Spleen (tissue), 11 donors: ENCODE data around the gene MICU1. TPM values are rescaled to one million over a fixed set of nuclear protein-coding genes. Genes with fewer than 3 reads are reported as not detected.

Experiments
- DNase-seq: peaks from one replicate; pipeline ENCODE4 v3.0.0-alpha.2; 2020
- H3K27ac ChIP-seq, 8 donors: fragments of 200-600 bp; sonication (generic) in 7 of 8; 1 replicate in 4 of 8; 2 replicates in 4 of 8; pipeline versions ENCODE4 v1.5.0 to v1.8.0; 2016 to 2021; ENCODE audit warnings: inconsistent platforms in 4 of 8, mild to moderate bottlenecking in 4 of 8, moderate library complexity in 1 of 8
- H3K27me3 ChIP-seq, 7 donors: fragments of 200-600 bp; sonication (generic) in 6 of 7; replicated peaks in 1 of 7; 1 replicate in 4 of 7; 2 replicates in 3 of 7; pipeline versions ENCODE4 v1.5.0 to v1.8.0; 2016 to 2021; ENCODE audit warnings: inconsistent platforms in 3 of 7, mild to moderate bottlenecking in 1 of 7
- H3K36me3 ChIP-seq, 6 donors: fragments of 200-600 bp; sonication (generic) in 5 of 6; 1 replicate in 4 of 6; 2 replicates in 2 of 6; pipeline versions ENCODE4 v1.5.0 to v1.8.0; 2016 to 2021; ENCODE audit warnings: inconsistent platforms in 2 of 6
- H3K4me1 ChIP-seq, 6 donors: fragments of 200-600 bp; sonication (generic) in 5 of 6; 1 replicate in 3 of 6; 2 replicates in 3 of 6; pipeline versions ENCODE4 v1.5.0 to v1.8.0; 2016 to 2021; ENCODE audit warnings: inconsistent platforms in 3 of 6
- H3K4me3 ChIP-seq, 8 donors: fragments of 200-600 bp; sonication (generic) in 7 of 8; 1 replicate in 4 of 8; 2 replicates in 4 of 8; pipeline versions ENCODE4 v1.5.0 to v1.8.0; 2016 to 2021; ENCODE audit warnings: inconsistent platforms in 4 of 8, mild to moderate bottlenecking in 4 of 8, moderate library complexity in 2 of 8
- H3K9me3 ChIP-seq, 8 donors: fragments of 200-600 bp; sonication (generic) in 7 of 8; 1 replicate in 4 of 8; 2 replicates in 4 of 8; pipeline versions ENCODE4 v1.5.0 to v1.8.0; 2016 to 2021; ENCODE audit warnings: inconsistent platforms in 4 of 8
- POLR2A ChIP-seq, 3 donors: fragments of 450-650 bp; IDR thresholded peaks; one replicate each; pipeline ENCODE4 v1.5.1; 2017; ENCODE audit warnings: antibody characterized with exemption in 3 of 3, mild to moderate bottlenecking in 1 of 3
- POLR2AphosphoS5 ChIP-seq, 3 donors: sonication (generic); formaldehyde crosslinking; IDR thresholded peaks; one replicate each; pipeline ENCODE4 v1.5.1; 2017; ENCODE audit warnings: antibody characterized with exemption in 3 of 3
- WGBS, 5 donors: extraction: QIAGEN DNeasy Blood & Tissue Kit in 3 of 5; methylation state at CpG; one replicate each; pipeline versions ENCODE4 v1.1.5 to v1.1.7; 2013 to 2018; 5-methylcytosine and 5-hydroxymethylcytosine counted together
- intact Hi-C: fragments of 100-400 bp; cut with DNase I; formaldehyde crosslinking; loops from one replicate; pipeline ENCODE4 v1.15.0; 2023; ENCODE audit warnings: low total_unique reads
- polyA plus RNA-seq, 3 donors: library from polyadenylated mRNA; stranded (reverse); fragments of 200-250 nt; gene quantifications; one replicate each; pipeline ENCODE4 v1.2.1, GENCODE V29; 2013
- total RNA-seq, 7 donors: library from RNA; depleted of rRNA in 3 of 7; stranded (reverse); fragments of >200 nt in 3 of 7; fragmentation: NEBNext Ultra II Directional in 4 of 7; extraction: Animal tissue kit (Norgen Biotek cat#: 25700) in 4 of 7; gene quantifications; one replicate each; pipeline versions ENCODE4 v1.1.0 to v1.2.1, GENCODE V29; 2016 to 2021
- TF ChIP-seq, protein P1 (sequence below), 11 experiments: fragments of 200-600 bp in 7 of 11; fragments of 450-650 bp in 4 of 11; sonication (generic) in 4 of 11; IDR thresholded peaks in 8 of 11; conservative IDR thresholded peaks in 3 of 11; 1 replicate in 7 of 11; 2 replicates in 4 of 11; pipeline versions ENCODE4 v1.4.0 to v1.8.0; 2016 to 2021; ENCODE audit warnings: antibody characterized with exemption in 11 of 11, inconsistent platforms in 4 of 11, mild to moderate bottlenecking in 1 of 11
- donor health status: healthy with polysubstance abuse.
- donor health status: DM: no; HTN: no; CAD: no; lungs with moderate emphysema.
- donor health status: DM: no; HTN: no; CAD: no.
- donor health status: Bipolar disorder and iron deficiency.
- donor health status: healthy.
- donor health status: DM: no; HTN: no; CAD: no.
- donor health status: DM: yes; HTN: yes; CAD: no.

MICU1 gene
- total and polyA plus RNA-seq, 10 donors, result 16.4 to 58.4 (median 46.5) TPM

DNA sequence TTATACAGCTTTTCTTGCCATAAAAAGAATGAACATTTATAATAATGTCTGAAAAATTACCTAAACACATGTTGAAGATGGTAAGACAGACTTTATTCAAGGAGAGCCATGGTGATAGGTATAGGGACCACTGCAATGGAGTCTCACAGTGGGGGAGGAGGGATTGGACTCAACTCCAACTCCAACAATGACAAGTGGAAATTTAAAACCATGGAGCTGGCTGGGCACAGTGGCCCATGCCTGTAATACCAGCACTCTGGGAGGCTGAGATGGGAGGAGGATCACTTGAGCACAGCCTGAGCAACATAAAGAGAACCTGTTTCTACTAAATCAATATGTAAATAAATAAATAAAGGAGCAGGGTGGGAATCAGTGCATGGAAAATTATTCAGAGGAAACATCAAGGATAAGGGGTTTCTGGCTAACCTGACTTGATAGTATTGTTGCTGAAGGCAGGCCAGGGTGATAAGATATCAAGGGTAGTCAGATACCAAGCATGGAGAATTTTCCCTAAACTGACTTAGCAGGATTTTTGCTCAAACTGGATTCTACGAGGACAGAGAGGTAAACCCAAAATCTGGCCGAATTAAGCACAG lies 19.5 kb upstream of the MICU1 start:
- TF ChIP-seq POLR2AphosphoS5 (IDR thresholded peaks at IDR 0.05) (no peak), POLR2A (IDR thresholded peaks at IDR 0.05) (no peak)
- TF ChIP-seq, protein P1, sequence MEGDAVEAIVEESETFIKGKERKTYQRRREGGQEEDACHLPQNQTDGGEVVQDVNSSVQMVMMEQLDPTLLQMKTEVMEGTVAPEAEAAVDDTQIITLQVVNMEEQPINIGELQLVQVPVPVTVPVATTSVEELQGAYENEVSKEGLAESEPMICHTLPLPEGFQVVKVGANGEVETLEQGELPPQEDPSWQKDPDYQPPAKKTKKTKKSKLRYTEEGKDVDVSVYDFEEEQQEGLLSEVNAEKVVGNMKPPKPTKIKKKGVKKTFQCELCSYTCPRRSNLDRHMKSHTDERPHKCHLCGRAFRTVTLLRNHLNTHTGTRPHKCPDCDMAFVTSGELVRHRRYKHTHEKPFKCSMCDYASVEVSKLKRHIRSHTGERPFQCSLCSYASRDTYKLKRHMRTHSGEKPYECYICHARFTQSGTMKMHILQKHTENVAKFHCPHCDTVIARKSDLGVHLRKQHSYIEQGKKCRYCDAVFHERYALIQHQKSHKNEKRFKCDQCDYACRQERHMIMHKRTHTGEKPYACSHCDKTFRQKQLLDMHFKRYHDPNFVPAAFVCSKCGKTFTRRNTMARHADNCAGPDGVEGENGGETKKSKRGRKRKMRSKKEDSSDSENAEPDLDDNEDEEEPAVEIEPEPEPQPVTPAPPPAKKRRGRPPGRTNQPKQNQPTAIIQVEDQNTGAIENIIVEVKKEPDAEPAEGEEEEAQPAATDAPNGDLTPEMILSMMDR (IDR thresholded peaks at IDR 0.05 in 8 of 11, conservative IDR thresholded peaks at IDR 0.05 in 3 of 11), result no peak
- intact Hi-C loops, result no loop called here
- Histone ChIP-seq H3K4me1 (peaks cover 0 to 8% (median 0%) of the 10 kb centered on the region in 6 donors), H3K27me3 (no peaks in the 10 kb centered on the region), H3K27ac (no peak overlapping the region), H3K36me3 (no peaks in the 10 kb centered on the region), H3K9me3 (no peaks in the 10 kb centered on the region), H3K4me3 (no peak overlapping the region)
- DNase-seq, result no peak
- WGBS, 5 donors, result 84 to 96% (median 86%) methylated on average over 2 of the region's 2 CpGs

DNA sequence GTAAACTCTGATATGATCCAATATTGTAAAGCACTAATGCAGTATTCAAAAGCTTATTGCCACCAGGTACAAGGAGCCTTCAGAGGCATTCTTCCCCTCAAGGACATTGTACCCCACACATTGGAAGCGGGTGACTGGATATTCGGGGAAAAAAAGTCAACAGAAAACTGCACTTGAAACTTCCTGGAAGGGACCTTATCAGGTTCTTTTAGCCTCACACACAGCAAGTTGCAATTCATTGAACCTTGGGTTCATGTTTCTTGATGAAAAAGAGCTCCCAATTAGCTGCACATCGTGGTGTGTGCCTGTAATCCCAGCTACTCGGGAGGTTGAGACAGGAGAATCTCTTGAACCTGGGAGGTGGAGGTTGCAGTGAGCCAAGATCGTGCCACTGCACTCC lies 16.4 kb upstream of the MICU1 start:
- H3K27ac ChIP-seq, result no peak overlapping the region
- H3K36me3 ChIP-seq, result no peaks in the 10 kb centered on the region
- no peak for TF ChIP-seq POLR2AphosphoS5 (IDR thresholded peaks at IDR 0.05)
- no peak for TF ChIP-seq POLR2A (IDR thresholded peaks at IDR 0.05)
- TF ChIP-seq, protein P1 (IDR thresholded peaks at IDR 0.05 in 8 of 11, conservative IDR thresholded peaks at IDR 0.05 in 3 of 11), result no peak
- intact Hi-C loops, result no loop called here
- WGBS, 5 donors, result 88 to 93% (median 89%) methylated on average over 5 of the region's 5 CpGs
- no peak overlapping the region for H3K4me3 ChIP-seq
- H3K27me3 ChIP-seq, result no peaks in the 10 kb centered on the region
- H3K9me3 ChIP-seq, result no peaks in the 10 kb centered on the region
- peaks cover 0 to 16% (median 0%) of the 10 kb centered on the region in 6 donors for H3K4me1 ChIP-seq
- DNase-seq, result no peak

DNA sequence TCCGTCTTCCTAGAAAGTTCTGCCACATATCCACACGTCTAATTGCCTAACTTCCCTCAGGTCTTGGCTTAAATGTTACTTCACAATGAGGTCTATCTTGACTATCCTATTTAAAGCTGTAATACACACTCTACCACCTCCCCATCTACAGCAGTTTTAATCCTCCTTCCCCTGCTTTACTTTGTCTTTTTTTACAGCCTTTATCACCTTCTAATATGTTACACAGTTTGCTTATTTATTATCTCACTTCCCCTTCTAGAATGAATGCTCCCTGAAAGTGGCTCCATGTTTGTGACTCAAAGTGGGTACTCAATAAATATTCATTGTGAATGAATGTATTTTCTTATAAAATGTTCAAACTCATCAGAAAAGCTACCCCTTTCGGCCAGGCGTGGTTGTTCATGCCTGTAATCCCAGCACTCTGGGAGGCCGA lies 13.6 kb upstream of the MICU1 start:
- H3K36me3 ChIP-seq, result no peaks in the 10 kb centered on the region
- no peaks in the 10 kb centered on the region for H3K27me3 ChIP-seq
- no peak overlapping the region for H3K4me3 ChIP-seq
- TF ChIP-seq POLR2A (IDR thresholded peaks at IDR 0.05), result no peak
- TF ChIP-seq, protein P1 (IDR thresholded peaks at IDR 0.05 in 8 of 11, conservative IDR thresholded peaks at IDR 0.05 in 3 of 11), result no peak
- TF ChIP-seq POLR2AphosphoS5 (IDR thresholded peaks at IDR 0.05), result no peak
- no peak for DNase-seq
- WGBS, 5 donors, result 72 to 92% (median 81%) methylated on average over 5 of the region's 5 CpGs
- H3K27ac ChIP-seq, result no peak overlapping the region
- intact Hi-C loops, result no loop called here
- H3K4me1 ChIP-seq, result peaks cover 0 to 21% (median 0%) of the 10 kb centered on the region in 6 donors
- no peaks in the 10 kb centered on the region for H3K9me3 ChIP-seq

DNA sequence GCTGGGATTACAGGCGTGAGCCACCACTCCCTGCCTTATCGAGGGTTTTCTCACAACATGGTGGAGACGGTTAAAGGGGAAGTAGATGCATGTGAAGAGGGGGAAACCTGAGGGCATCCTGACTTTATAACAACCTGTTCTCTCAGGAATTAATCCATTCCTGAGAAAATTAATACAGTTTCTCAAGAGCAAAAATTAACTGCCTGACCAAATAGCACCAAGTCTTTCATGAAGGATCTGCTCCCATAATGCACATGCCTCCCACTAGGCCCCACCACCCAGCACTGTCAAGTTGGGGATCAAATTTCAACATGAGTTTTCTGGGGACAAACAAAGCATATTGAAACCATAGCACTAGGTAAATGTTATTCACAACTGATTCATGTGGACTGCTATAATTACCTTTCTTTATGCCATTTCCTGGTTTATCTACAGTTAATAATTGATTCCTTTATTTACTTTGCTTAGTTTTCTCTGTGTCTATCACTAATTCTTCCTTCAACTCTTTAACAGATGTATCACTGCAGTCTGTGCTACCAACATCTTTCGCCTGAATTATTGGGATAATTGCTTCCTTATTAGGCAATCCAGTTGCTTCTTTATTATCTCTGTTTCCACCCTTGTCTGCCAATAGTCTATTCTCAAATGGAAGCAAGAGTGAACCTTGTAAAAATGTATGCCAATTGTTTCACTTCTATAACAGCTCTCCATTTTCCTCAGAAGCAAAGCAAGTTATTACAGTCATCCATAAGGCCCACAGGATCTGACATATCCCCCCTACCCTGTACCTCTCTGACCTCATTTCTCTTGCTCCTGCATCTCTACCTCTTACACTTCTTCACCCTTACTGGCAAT lies 12.9 kb upstream of the MICU1 start:
- WGBS, 5 donors, result 55 to 69% (median 61%) methylated on average over 4 of the region's 4 CpGs
- peaks cover 0 to 21% (median 0%) of the 10 kb centered on the region in 6 donors for H3K4me1 ChIP-seq
- H3K27ac ChIP-seq, result no peak overlapping the region
- H3K36me3 ChIP-seq, result no peaks in the 10 kb centered on the region
- H3K4me3 ChIP-seq, result no peak overlapping the region
- H3K27me3 ChIP-seq, result no peaks in the 10 kb centered on the region
- intact Hi-C loops, result no loop called here
- H3K9me3 ChIP-seq, result no peaks in the 10 kb centered on the region
- TF ChIP-seq POLR2AphosphoS5 (IDR thresholded peaks at IDR 0.05), result no peak
- no peak for DNase-seq
